Left kidney (tissue), 2 donors: ENCODE measurements around the gene GSTK1. TPM values are rescaled to one million over a fixed set of nuclear protein-coding genes. Genes with fewer than 3 reads are reported as not detected.
A peak's percentile ranks its signal among the peaks of the same experiment; 100 is the strongest.

Experiments used
- DNase-seq: peaks from one replicate; pipeline ENCODE4 v3.0.0-alpha.2; 2013
- polyA plus RNA-seq: library from polyadenylated mRNA; unstranded; fragments of 120-200 nt; gene quantifications from one replicate; pipeline ENCODE4 v1.2.1, GENCODE V29; 2013; ENCODE audit not compliant: insufficient read length

Gene GSTK1
- polyA plus RNA-seq, 1 donor, result 199 TPM

DNA sequence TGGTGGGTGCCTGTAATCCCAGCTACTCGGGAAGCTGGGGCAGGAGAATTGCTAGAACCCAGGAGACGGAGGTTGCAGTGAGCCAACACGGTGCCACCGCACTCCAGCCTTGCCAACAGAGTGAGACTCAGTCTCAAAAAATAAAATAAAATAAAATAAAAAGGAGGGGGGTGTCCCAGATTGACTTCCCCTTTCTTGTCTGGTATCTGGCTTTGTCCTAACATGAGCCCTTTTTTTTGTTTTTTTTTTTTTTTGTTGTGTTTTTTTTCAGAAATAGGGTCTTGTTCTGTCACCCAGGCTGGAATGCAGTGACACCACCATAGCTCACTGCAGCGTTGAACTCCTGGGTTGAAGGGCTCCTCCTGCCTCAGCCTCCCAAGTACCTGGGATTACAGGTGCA lies 29.6 kb downstream of the GSTK1 start:
- DNase-seq, result no peak

DNA sequence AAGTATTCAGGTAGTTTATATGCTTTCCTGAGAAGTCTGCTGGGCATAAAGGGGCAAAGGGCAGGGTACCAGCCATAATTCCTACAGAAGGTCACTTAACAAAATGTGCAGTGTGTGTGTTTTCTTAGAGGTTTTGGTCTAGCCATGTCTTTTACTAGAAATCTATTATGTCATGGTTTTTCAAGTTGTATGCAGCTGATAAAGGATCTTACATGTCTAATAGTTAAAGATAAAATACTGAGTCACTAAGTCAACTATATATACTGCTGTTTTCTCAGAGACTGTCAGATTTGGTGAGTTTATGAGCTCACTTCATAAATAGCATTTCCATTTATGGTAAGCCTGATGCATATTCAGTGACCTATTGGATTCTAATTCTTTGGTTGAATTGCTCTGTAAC lies 32.6 kb downstream of the GSTK1 start:
- no peak for DNase-seq

DNA sequence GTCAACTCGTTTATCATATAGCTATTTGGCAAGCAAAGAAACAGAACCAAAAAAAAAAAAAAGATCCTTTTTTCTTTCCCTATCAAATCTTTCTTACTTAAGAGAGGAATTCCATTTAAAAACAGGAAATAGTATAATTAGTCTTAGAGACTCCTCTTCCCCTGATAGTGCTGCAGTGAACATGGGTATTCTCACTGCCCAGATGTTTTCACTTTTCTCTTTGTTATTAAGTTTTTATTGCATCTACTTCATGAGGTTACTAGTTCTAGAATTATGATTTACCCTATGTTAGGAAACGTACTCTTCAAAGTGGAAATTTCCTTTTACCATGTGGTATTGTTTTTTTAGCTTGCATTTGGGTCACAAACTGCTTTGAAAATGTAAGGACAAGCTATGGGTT lies 33.4 kb downstream of the GSTK1 start:
- no peak for DNase-seq

DNA sequence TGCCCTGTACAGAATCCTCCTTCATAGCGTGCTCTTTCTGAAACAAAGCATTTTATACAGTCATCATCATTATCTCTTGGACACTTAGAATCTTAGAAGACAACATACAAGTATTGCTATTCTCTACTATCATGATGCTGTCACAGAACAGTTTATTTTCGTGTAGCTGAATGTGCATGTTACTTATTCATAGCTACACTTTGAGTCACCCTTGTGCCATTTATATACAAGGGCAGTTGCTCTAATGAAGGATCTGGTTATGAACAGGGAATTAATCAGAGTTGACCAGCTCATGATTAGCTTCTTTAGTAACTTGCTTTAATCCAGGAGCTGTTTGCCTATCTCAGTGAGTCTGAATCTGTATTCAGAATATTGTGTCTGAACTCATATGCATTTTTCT lies 36.1 kb downstream of the GSTK1 start:
- DNase-seq, result no peak

DNA sequence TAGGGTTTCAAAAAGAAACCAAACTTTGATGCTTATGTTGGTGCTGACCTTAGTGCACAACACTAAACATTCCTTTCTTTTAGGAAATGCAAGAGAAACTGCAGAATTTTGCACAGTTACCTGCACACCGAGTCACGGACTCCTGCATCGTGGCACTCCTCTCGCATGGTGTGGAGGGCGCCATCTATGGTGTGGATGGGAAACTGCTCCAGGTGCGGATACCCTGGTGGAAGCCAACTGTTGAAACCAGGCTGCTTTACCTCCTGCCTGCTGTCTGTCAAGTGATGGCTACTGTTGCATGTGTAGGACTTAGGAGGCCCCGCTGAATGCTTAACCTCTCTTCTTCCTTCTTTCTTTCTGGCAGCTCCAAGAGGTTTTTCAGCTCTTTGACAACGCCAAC lies 36.6 kb downstream of the GSTK1 start:
- no peak for DNase-seq

DNA sequence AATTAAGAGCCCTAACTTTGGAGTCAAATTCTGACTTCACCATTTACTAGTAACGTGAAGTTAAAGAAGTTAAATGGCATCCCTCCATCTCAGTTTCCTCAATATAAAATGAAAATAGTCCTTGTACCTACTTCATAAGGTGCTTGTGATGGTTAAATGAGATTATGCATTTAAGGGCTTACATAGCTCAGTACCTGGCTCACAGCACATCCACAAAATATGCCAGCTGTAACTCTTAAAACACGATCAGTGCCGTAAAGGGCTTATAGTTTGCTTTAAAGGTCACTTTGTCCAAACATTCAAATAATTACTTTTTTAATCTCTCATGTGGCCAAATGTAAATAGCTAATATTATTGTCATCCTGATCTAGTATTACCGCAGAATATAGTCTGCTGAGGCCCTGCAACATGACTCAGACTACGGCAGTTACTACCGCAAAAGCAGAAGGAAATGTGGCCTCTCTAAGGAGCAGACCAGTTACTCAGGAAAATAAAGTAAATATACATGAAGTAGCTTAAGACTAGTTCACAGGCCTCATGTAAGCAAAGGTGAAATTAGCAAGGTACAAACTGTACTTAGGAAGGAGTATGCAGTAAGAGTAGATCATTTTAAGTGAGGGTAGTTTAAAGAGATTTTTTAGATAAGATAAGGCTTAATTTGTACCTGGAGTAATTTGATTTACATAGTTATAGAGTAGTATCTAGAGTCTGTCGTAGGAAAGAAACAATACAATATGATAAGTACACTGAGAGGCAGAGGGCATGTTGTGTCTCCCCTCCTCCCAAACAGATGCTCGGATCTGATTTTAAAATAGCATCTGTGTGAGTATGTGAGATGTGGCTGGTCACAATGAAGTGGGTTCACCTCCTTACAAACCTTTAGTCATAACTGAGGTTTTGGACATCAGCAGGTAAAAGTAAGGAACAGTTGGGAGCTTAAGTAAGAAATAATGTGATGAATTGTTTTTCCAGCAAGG lies 38.0 kb downstream of the GSTK1 start:
- DNase-seq, result no peak

DNA sequence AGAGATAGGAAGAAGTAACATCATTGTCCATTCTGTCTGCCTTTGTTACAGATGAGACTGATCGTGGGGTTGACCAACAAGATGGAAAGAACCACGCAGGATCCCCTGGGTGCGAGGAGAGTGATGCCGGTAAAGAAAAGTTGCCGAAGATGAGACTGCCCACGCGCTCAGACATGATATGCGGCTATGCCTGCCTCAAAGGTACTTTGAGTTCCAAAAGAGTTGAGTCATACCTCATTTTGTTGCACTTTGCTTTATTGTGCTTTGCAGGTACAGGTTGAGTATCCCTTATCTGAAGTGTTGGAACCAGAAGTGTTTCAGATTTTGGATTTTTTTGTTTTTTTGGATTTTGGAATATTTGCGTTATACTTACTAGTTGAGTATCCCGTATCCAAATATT lies 40.5 kb downstream of the GSTK1 start:
- no peak for DNase-seq

DNA sequence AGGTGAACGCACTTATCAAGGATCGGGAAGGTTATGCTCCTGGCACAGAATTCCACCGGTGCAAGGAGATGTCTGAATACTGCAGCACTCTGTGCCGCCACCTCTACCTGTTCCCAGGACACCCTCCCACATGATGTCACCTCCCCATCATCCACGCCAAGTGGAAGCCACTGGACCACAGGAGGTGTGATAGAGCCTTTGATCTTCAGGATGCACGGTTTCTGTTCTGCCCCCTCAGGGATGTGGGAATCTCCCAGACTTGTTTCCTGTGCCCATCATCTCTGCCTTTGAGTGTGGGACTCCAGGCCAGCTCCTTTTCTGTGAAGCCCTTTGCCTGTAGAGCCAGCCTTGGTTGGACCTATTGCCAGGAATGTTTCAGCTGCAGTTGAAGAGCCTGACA lies 41.7 kb downstream of the GSTK1 start:
- DNase-seq, result no peak

DNA sequence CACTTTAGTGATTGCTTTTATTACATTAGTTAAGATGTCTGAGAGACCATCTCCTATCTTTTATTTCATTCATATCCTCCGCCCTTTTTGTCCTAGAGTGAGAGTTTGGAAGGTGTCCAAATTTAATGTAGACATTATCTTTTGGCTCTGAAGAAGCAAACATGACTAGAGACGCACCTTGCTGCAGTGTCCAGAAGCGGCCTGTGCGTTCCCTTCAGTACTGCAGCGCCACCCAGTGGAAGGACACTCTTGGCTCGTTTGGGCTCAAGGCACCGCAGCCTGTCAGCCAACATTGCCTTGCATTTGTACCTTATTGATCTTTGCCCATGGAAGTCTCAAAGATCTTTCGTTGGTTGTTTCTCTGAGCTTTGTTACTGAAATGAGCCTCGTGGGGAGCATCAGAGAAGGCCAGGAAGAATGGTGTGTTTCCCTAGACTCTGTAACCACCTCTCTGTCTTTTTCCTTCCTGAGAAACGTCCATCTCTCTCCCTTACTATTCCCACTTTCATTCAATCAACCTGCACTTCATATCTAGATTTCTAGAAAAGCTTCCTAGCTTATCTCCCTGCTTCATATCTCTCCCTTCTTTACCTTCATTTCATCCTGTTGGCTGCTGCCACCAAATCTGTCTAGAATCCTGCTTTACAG lies 42.3 kb downstream of the GSTK1 start:
- no peak for DNase-seq

DNA sequence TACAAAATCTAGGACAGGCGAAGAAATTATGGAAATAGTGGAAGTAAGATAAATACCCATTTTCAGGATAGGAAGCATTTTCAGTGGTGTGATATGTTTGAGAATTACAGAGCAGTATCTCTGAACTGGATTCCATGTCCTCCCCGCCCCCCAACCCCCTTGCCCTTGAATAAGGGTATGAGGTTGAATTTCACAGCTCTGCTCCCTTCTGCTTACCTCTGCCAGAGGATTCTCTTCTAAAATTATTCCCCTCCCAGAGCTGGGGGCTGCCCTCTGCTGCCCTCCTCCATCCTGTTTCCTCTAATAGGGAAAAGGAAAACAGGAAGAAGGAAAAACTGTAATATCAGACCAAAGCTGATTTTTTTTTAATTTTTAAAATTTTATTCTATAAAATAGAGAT lies 45.4 kb downstream of the GSTK1 start:
- no peak for DNase-seq

DNA sequence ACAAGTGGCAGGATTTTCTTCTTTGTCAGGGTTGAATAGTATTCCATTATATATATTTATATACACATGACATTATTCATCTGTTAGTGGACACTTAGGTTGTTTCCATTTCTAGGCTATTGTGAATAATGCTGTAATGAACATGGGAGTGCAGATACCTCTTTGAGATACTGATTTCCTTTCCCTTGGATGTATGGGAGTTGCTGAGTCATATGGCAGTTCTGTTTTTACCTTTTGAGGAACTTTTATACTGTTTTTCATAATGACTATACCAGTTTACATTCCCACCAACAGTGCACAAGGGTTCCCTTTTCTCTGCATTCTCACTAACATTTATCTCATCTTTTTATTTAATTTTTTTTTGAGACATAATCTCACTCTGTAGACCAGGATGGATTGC lies 50.9 kb downstream of the GSTK1 start:
- no peak for DNase-seq

DNA sequence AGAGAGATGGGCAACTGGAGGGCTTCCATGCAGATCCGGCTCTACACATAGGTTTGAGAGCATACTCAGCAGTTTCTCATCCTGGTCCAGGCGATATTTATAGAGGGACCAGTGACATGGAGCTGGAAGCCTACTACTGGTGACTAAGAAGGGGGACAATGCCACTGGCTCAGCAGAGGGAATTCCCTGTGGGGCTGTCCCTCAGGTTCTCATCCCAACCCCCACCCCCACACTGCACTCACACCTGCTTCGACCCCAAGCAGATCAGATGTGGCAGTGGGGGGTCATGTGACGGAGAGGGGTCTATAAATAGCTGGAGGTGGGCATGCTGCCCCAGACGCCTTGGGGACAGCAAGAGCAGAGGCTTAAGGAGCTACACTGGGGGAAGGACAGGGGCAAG lies 52.5 kb downstream of the GSTK1 start, which contains the start of gene CLCN1:
Gene CLCN1, plus strand, starts transcription at position 336 of the 400 bp plus-strand sequence. CDS start 102 bp downstream, outside the sequence.
- DNase-seq, result no peak

DNA sequence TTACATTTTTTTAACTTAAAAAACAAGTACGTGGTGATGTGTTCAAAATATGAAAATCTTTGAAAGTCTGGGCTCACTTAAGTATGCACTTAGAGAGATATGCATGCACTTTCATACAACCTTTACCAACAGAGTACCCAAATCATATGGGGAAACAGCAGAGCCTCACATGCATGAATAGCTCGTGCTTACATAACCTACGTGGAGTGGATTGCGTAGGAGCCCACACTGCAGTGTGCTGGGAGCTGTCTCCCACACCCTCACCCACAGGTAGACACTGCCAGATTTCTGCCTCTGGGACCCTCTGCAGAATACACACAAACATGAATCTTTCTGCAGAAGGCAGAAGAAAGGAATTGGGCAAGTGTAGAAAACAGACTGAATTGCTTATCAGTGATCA lies 53.3 kb downstream of the GSTK1 start:
- DNase-seq, result no peak

DNA sequence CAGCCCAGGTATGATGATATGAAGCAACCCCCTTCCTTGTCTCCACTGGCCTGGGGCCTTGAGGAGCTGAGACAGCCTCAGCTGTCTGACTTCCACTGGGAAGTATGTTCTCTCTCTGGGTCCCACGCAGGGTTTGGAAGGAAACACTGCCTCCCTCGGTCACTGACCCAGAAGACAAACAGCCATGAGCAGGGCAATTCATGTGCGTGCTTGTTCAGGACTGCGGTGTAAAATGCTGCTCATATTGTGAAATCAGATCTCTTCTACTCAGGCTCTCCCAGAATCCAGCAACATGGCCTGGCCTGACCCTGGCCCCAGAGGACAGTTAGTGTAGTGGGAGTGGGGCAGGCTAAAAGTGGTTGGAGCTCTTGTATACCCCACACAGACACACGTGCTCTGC lies 55.4 kb downstream of the GSTK1 start:
- peak; percentile 5 for DNase-seq

Other genes starting within 250 kb of the GSTK1 start
- not detected for gene OR9A2, start 236.3 kb upstream of the GSTK1 start, polyA plus RNA-seq
- not detected for gene OR6V1, start 211.1 kb upstream of the GSTK1 start, polyA plus RNA-seq
- gene PIP, start 131.4 kb upstream of the GSTK1 start, polyA plus RNA-seq, result not detected
- not detected for gene TAS2R39, start 80.0 kb upstream of the GSTK1 start, polyA plus RNA-seq
- gene TAS2R40, start 41.4 kb upstream of the GSTK1 start, polyA plus RNA-seq, result not detected
- 55.7 TPM for gene TMEM139, start 21.5 kb downstream of the GSTK1 start, polyA plus RNA-seq
- 69.9 TPM for gene CASP2, start 24.9 kb downstream of the GSTK1 start, polyA plus RNA-seq
- gene CLCN1, start 52.7 kb downstream of the GSTK1 start, polyA plus RNA-seq, result 0.35 TPM
- 2.1 TPM for gene FAM131B, start 99.3 kb downstream of the GSTK1 start, polyA plus RNA-seq
- 63.9 TPM for gene ZYX, start 117.9 kb downstream of the GSTK1 start, polyA plus RNA-seq
- 20.2 TPM for gene EPHA1, start 145.4 kb downstream of the GSTK1 start, polyA plus RNA-seq
- not detected for gene TAS2R60, start 180.0 kb downstream of the GSTK1 start, polyA plus RNA-seq
- not detected for gene TAS2R41, start 214.4 kb downstream of the GSTK1 start, polyA plus RNA-seq